PFSK-1 (cell line): Measurements from ENCODE around the gene CHMP6.

Source experiments
- FOXP2 ChIP-seq: optimal IDR thresholded peaks from 2 replicates; pipeline ENCODE3; 2011; ENCODE audit warnings: borderline replicate concordance, control low read depth, inconsistent platforms; ENCODE audit not compliant: insufficient read depth; ENCODE audit errors: extremely low read length, extremely low read depth
- POLR2AphosphoS5 ChIP-seq: IDR thresholded peaks from 2 replicates; pipeline ENCODE4 v1.6.1; 2012; ENCODE audit warnings: low read depth, mild to moderate bottlenecking, control low read depth, low read length, moderate library complexity
- SIN3A ChIP-seq: IDR thresholded peaks from 2 replicates; pipeline ENCODE4 v1.6.1; 2012; ENCODE audit warnings: mild to moderate bottlenecking, low read length, moderate library complexity, borderline replicate concordance; ENCODE audit not compliant: insufficient read depth
- TAF1 ChIP-seq: IDR thresholded peaks from 2 replicates; pipeline ENCODE4 v1.6.1; 2012; ENCODE audit warnings: low read length, control low read depth, borderline replicate concordance; ENCODE audit not compliant: insufficient read depth
- TF ChIP-seq, protein P1 (sequence below), 2 experiments: IDR thresholded peaks; 2 replicates each; pipeline versions ENCODE4 v1.6.1 to v1.8.0; 2011 to 2012; ENCODE audit warnings: low read depth in 2 of 2, low read length in 2 of 2, control low read depth in 1 of 2, inconsistent platforms in 1 of 2, mild to moderate bottlenecking in 1 of 2, moderate library complexity in 1 of 2; ENCODE audit not compliant: insufficient read depth in 1 of 2

CHMP6 gene

DNA sequence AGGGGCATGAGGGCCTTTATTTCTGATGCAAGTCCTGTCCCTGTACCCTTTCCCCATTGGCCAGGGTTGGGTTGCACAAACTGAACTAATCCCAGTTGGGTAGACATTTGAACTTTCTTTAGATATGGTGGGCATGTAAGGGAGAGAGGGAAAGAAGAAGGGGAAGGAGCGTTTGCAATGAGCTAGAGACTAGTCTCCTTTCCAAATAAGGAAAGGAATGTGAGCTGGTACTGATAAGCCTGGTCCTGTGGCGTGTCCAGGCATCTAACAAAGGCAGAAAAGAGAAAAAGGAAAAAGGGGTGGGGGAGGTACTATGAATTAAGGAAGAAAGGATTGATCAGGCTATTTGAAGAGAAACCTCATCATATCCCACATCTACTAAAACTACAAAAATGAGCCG, 20.3 kb downstream of the CHMP6 start:
- TF ChIP-seq SIN3A (no peak), FOXP2 (no peak), POLR2AphosphoS5 (no peak), TAF1 (no peak)
- TF ChIP-seq, protein P1, sequence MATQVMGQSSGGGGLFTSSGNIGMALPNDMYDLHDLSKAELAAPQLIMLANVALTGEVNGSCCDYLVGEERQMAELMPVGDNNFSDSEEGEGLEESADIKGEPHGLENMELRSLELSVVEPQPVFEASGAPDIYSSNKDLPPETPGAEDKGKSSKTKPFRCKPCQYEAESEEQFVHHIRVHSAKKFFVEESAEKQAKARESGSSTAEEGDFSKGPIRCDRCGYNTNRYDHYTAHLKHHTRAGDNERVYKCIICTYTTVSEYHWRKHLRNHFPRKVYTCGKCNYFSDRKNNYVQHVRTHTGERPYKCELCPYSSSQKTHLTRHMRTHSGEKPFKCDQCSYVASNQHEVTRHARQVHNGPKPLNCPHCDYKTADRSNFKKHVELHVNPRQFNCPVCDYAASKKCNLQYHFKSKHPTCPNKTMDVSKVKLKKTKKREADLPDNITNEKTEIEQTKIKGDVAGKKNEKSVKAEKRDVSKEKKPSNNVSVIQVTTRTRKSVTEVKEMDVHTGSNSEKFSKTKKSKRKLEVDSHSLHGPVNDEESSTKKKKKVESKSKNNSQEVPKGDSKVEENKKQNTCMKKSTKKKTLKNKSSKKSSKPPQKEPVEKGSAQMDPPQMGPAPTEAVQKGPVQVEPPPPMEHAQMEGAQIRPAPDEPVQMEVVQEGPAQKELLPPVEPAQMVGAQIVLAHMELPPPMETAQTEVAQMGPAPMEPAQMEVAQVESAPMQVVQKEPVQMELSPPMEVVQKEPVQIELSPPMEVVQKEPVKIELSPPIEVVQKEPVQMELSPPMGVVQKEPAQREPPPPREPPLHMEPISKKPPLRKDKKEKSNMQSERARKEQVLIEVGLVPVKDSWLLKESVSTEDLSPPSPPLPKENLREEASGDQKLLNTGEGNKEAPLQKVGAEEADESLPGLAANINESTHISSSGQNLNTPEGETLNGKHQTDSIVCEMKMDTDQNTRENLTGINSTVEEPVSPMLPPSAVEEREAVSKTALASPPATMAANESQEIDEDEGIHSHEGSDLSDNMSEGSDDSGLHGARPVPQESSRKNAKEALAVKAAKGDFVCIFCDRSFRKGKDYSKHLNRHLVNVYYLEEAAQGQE (IDR thresholded peaks at IDR 0.05; ENCODE audit: insufficient read depth in 1 of 2, low read depth in 2 of 2, low read length in 2 of 2), result no peak

DNA sequence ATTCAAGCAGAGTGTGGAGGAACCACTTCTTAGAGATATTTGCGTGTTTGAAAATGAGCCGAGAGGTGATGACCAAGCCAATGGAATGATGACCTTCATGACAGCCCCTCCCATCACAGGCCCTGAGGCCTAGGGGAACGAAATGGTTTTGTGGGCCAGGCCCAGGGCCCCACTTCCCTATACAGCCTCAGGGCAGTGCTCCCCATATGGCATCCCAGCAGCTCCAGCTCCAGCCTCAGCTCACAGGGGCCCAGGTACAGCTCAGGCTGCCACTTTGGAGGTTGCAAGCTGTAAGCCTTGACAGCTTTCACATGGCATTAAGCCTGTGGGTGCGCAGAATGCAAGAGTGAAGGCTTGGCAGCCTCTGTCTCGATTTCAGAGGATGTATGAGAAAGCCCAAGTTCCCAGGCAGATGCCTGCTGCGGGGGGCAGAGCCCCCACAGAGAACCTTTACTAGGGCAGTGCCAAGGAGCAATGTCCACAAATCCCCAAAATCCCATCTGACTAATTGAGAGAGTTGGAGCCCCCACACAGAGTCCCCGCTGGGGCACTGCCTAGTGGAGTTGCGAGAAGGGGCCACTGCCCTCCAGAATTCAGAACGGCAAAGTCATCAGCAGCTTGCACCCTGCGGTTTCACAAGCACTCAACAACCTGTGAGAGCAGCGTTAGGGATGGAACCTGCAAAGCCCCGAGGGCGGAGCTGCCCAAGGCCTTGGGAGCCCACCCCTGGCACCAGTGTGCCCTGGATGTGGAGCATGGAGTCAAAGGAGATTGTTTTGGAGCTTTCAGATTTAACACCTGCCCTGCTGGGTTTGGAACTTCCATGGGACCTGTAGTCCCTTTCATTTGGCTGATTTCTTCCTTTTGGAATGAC, 21.2 kb downstream of the CHMP6 start:
- TF ChIP-seq, protein P1 (IDR thresholded peaks at IDR 0.05; ENCODE audit: insufficient read depth in 1 of 2, low read depth in 2 of 2, low read length in 2 of 2), result no peak
- TF ChIP-seq POLR2AphosphoS5 (no peak), FOXP2 (no peak), SIN3A (no peak), TAF1 (no peak)

- TF ChIP-seq FOXP2 (no peak), POLR2AphosphoS5 (no peak), TAF1 (no peak), SIN3A (no peak)
- TF ChIP-seq, protein P1 (IDR thresholded peaks at IDR 0.05; ENCODE audit: insufficient read depth in 1 of 2, low read depth in 2 of 2, low read length in 2 of 2), result no peak
Measured at GRCh38 chr17:81013642-81014041, 22.0 kb downstream of the CHMP6 start.

- TF ChIP-seq POLR2AphosphoS5 (no peak), FOXP2 (no peak), SIN3A (no peak), TAF1 (no peak)
- TF ChIP-seq, protein P1 (IDR thresholded peaks at IDR 0.05; ENCODE audit: insufficient read depth in 1 of 2, low read depth in 2 of 2, low read length in 2 of 2), result no peak
Measured at GRCh38 chr17:81015136-81015535, 23.5 kb downstream of the CHMP6 start.
